Stimulated activated CD4-positive, alpha-beta T cell treated with anti-CD3 and anti-CD28 coated beads, Interleukin-2, amount 100 ng/mL, for 24 hours (primary cell): ENCODE results near the gene INMT.
A peak's percentile ranks its signal among the peaks of the same experiment; 100 is the strongest.
"Not testable (repeated sequence)": the region's sequence is repeated elsewhere in the genome, so short reads cannot be mapped to it uniquely, and the experiment has no call there.

ENCODE experiments used
- DNase-seq, 2 donors: peaks; one replicate each; pipeline ENCODE4 v3.0.0-alpha.2; 2020

Gene INMT

DNA sequence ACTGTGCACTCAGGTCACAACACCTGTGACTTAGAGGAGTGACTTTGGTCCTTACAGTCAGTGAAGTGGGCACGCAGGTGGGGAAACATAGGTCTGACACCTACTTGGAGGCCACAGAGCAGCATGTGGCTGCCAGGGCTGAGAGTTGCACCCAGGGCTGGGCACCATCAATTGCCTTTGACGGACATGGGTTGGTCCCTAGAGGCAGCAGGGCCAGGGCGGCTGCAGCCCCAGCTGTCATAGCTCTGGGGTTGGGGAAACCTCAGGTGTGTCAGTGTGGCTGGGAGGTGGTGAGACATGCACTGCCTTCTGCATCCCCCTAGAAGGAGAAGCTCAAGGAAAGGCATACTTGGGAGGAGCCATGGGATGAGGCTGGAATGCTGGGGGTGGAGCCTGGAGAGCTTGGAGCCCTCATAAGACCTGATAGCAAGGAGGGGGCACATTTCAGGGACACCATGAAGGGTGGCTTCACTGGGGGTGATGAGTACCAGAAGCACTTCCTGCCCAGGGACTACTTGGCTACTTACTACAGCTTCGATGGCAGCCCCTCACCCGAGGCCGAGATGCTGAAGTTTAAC lies at the start of gene INMT:
Gene INMT, plus strand, starts transcription at position 440 of the 578 bp plus-strand sequence. Its CDS starts 16 bp downstream, at position 456.
- DNase-seq: no peak

GRCh38 chr7:30702200-30702599 lies 49.7 kb upstream of the INMT start:
- no peak for DNase-seq

DNA sequence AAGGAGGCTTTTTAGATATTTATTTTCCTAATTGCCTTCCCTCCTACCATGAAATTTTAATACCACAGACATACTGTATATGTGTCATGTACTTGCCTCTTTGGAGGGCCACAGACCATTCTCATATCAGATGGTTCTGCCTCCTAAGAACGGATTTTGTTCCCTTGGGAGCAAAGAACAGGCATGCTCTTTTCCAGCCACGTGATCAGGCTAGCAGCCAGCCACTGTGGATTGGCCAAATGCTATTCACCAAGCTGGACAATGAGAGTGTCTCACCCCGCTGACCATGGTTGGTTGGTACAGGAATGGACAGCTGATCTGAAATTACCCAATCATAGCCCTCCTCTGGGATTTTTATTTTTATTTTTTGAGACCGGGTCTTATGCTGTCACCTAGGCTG lies 48.2 kb upstream of the INMT start:
- DNase-seq: no peak

- DNase-seq: no peak
Observed at GRCh38 chr7:30705008-30705407, 46.9 kb upstream of the INMT start.

- no peak for DNase-seq
Observed at GRCh38 chr7:30705596-30705995, 46.3 kb upstream of the INMT start.

GRCh38 chr7:30706316-30706715 lies 45.6 kb upstream of the INMT start:
- no peak for DNase-seq

DNA sequence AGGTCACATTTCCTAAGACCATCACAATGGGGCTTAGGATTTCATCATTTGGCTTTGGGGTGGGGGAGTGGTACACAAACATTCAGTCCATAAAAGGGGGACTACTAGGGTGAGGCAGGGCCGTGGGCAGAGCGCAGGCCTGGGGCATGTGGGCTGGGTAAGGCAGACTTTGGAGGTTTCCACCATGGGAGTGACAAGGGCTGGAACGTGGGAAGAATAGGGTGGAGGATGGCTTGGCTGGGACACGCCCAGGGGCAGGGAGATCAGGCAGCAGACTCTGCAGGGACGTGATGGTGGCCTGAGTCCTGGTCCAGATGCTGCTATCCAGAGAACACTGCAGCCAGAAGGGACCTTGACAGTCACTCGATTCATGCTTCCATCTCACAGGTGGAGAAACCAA lies 45.0 kb upstream of the INMT start:
- no peak for DNase-seq

GRCh38 chr7:30707391-30708357 lies 44.3 kb upstream of the INMT start:
- no peak for DNase-seq

DNA sequence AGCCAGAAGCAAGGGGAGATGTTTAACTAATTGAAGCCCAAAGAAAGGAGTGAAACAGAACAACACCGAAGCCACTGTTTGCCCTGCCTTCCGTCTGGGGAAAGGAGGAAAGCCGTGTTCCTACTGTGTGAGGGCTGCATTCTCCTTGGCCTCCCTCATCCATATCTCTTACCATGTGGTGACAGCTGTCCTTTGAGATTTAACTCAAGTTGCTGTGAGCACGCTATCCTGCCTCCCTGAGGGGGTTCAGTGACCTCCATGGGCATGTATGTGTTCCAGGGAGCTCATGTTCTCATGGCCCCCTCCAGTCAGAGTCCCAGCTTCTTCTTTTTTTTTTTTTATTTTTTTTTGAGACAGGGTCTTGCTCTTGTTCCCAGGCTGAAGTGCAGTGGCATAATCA lies 43.5 kb upstream of the INMT start:
- DNase-seq: no peak

DNA sequence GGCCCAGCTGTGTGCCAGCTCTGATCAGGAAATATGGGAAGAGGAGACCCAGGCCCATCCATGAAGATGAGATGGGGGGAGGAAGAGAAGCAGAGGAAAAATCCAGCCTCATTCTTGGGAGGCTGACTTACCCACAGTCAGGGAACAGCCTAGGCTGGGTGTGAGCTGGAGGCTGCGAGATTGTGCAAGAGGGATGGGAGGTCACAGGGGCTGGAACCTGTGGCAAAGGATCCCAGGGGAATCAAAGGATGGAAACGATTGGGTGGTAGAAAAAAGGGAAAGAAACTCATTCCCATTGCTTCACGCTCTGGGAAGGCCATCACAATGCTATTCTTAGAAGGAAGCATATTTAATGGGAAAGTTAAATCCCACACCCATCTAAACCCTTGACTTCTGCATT lies 43.0 kb upstream of the INMT start:
- DNase-seq: no peak

GRCh38 chr7:30709549-30709948 lies 42.4 kb upstream of the INMT start:
- no peak for DNase-seq

DNA sequence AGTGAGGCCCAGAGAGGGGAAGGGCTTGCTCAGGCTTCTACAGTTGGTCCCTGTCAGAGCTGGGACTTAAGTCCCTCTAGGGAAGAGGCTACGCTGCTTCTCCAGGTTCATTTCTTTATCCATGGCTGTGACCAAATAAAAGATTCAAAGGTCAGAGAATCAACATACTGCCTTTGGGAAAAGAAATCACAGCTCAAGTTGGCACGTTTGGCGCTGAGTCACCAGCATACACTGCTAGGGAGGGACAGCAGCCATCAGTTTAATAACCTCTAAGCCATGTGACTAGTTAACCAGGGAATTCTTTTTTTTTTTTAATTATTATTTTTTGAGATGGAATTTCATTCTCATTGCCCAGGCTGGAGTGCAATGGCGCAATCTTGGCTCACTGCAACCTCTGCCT lies 41.3 kb upstream of the INMT start:
- no peak for DNase-seq

GRCh38 chr7:30713392-30713791 lies 38.5 kb upstream of the INMT start:
- DNase-seq: no peak

DNA sequence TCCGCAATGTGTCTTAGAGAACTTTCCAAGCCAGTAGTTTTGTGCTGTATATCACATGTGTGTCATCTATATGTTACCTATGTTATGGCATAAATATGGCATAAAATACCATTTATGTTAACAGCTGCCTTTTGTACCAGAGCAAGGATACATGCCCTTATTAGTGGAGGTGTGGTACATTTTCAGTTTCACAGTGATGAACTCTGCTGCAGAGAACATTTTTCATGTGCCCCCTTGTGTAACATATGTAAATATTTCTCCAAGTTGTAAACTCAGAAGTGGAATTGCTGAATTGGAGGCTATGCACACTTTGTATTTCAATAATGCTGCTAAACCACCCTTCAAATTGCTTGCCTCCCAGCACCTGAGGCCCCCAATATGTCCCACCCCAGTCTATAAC lies 37.8 kb upstream of the INMT start:
- DNase-seq: no peak

DNA sequence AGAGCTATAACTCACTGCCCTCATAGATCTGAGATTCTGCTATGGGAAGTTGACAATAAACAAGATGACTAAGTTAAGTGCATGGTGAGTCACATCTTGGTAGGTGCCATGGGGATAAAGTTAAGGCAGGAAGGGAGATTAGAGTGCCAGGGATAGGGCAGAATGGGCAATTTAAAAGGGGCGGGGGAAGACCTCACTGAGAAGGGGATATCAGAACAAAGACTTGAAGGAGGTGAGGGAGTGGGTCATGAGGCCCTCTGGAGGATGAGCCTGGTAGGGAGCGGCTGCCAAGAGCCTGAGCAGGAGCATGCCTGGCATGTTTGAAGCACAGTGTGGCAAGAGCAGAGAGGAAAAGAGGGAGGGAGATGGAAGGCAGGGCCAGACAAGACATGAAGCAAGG lies 34.8 kb upstream of the INMT start:
- DNase-seq: no peak

GRCh38 chr7:30719434-30719833 lies 32.5 kb upstream of the INMT start:
- not testable (repeated sequence) for DNase-seq

DNA sequence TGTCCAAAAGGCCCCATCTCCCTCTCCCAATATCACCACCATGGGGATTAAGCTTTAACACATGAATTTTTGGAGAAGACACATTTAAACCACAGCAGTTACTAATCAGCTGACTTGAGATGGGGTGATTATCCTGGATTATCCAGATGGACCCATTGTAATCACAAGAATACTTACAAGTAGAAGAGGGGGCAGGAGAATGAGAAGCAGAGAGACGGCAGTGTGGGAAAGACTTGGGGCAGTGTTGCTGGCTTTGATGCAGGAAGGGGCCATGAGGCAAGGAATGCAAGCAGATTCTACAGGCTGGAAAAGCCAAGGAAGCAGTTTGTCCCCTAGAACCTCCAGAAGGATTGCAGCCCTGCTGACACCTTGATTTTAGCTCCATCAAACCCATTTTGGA lies 30.7 kb upstream of the INMT start:
- DNase-seq: no peak

- no peak for DNase-seq
Observed at GRCh38 chr7:30722187-30722586, 29.7 kb upstream of the INMT start.

GRCh38 chr7:30722671-30723070 lies 29.3 kb upstream of the INMT start:
- DNase-seq: no peak

- no peak for DNase-seq
Observed at GRCh38 chr7:30723776-30724175, 28.2 kb upstream of the INMT start.

DNA sequence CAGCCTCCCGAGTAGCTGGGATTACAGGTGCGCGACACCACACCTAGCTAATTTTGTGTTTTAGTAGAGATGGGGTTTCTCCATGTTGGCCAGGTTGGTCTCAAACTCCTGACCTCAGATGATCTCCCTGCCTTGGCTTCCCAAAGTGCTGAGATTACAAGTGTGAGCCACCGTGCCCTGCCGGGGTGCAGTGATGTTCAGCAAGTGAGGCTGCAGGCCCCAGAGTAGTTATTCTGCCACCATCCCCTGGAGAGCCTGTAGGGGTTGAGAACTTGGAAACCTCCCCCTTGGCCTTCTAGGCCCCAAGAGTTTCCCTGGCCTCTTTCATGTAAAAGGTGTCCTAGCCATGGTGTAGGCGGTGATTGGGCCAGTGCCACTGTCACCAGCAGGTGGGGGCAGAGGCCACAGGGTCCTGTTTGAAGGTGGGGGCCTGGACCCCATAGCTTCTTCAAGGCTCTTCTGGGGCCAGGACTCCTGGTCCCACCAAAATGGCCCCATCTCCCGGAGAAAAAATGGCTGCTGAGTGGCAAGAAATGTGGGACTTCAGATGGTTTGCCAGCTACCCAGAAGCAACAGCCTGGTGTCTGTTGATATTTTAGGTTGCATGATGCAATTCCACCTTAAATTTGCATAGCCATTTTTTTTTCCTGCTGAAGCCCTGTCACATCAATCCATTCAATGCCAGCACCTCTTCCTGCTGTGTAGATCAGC lies 25.5 kb upstream of the INMT start:
- no peak for DNase-seq

- DNase-seq: peak in 1 of 2 donors; percentile 30
Observed at GRCh38 chr7:30727061-30727945, 24.6 kb upstream of the INMT start.
